GM12891 (cell line): ENCODE results near the gene CDC23.

Experiments
- PAX5 ChIP-seq: IDR thresholded peaks from 2 replicates; pipeline ENCODE4 v1.6.1; 2011; ENCODE audit warnings: low read length, moderate library complexity, mild to moderate bottlenecking; ENCODE audit not compliant: insufficient read depth, severe bottlenecking
- POLR2A ChIP-seq: IDR thresholded peaks from 2 replicates; pipeline ENCODE4 v1.6.1; 2011; ENCODE audit warnings: low read depth, low read length, control low read depth
- POLR2AphosphoS5 ChIP-seq: IDR thresholded peaks from 2 replicates; pipeline ENCODE4 v1.6.1; 2011; ENCODE audit warnings: low read depth, low read length, control low read depth
- SPI1 ChIP-seq: IDR thresholded peaks from 2 replicates; pipeline ENCODE4 v1.6.1; 2011; ENCODE audit warnings: low read depth, low read length, control low read depth
- TAF1 ChIP-seq: IDR thresholded peaks from 2 replicates; pipeline ENCODE4 v1.6.1; 2011; ENCODE audit warnings: low read depth, low read length, control low read depth

GRCh38 chr5:138246334-138246733, 33.2 kb upstream of the CDC23 start:
- no peak for TF ChIP-seq POLR2A
- TF ChIP-seq SPI1: no peak
- TF ChIP-seq POLR2AphosphoS5: no peak
- no peak for TF ChIP-seq TAF1
- no peak for TF ChIP-seq PAX5
